Stimulated activated CD8-positive, alpha-beta memory T cell treated with anti-CD3 and anti-CD28 coated beads, Interleukin-7, amount 100 ng/mL, for 48 hours (primary cell): ENCODE measurements around the gene HMOX2.
A peak's percentile ranks its signal among the peaks of the same experiment; 100 is the strongest.

Experiments used
- DNase-seq, 2 donors: peaks; one replicate each; pipeline ENCODE4 v3.0.0-alpha.2; 2020; ENCODE audit warnings: low read depth in 1 of 2; ENCODE audit errors: extremely low read depth in 1 of 2

The HMOX2 gene

DNA sequence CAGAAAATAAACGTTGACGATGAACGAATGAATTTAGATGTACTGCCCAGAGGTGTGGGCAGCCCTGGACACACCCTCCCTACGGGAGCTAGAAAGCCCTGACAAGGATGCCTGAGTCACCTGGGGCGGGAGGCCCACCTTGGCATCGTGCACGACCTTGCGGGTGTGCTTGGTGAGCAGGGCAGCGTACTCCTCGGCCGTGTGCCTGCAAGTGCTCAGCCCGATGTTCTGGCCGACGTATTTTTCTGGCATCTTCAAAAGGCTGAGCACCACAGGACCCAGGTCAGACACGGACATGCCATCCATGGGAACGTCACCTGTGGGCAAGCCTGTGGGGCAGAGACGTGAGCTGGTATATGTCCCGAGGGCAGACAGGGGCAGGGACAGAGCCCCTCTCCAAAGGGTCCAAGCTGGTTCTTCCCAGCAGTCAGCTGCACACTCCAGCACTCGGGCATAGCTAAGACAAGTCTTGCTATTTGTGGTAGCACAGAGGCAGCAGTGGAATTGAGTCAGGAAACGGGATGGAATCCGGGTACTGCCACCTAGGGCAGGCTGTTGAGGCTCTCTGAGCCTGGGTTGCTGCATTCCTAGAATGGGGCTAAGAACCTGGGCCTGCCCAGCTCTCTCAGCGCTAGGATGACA is 12.6 kb upstream of the HMOX2 start:
- DNase-seq: no peak

DNA sequence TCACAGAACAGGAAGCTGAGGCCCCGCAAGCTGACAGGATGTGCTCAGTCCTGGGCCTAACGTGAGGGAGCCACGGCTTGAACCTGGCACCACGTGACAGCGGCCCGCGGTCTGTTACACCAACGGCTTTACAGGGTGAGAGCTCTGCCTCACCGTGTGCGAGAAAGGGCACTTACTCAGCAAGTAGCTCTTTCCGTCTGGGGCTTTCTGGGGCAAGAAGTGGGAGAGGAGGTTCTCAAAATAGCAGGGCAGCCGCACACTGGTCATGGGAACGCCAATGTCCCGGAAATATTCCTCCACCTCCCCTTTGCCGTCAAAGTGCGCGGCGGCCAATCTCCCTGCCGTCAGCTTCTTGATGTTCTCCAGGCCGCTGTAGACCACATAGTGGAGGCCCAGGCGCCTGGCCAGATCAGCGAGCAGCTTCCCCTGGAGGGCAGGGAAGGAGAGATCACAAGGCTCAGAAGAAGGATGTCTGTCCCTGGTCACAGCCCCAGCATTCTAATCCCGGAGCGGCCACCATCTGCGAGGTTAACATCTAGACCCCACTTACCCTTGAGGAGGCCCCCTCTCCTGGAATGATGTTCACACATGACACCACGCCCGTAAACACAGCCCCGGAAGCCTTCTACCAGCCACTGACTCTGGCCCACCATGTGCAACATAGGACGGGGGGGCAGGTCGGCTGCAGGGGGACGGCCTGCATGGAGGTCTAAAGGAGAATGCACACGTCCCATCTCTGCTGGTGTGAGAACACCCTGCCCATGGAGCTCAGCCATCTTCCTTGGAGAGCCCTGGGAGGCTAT is 10.0 kb upstream of the HMOX2 start:
- DNase-seq: peak; percentile 50 to 51

DNA sequence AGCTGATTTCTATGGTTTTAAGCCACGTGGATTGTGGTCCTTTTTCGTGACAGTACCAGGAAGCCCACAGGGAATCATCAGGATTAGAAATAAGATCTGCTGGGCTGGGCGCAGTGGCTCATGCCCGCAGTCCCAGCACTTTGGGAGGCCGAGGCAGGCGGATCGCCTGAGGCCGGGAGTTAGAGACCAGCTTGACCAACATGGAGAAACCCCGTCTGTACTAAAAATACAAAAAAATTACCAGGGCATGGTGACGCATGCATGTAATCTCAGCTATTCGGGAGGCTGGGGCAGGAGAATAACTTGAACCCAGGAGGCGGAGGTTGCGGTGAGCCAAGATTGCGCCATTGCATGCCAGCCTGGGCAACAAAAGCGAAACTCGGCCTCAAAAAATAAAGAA is 8.3 kb upstream of the HMOX2 start:
- DNase-seq: no peak

DNA sequence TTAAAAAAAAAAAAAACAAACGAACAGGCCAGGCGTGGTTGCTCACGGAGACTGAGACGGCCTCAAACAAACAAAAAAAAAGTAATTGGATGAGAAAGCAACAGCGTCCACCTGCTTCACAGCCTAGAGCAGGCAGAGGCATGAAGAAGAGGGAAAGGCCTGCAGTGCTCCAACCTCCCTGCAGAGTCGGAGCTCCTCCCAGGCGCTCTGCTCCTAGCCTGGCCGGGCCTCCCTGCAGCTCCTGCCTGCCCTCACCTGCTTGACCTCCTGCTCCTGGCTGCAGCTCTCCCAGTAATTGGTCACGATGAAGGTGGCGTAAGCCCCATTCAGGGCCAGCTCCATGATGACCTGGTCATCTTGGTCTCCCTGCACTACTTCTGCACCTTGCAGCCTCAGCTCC is 7.2 kb upstream of the HMOX2 start:
- no peak for DNase-seq

DNA sequence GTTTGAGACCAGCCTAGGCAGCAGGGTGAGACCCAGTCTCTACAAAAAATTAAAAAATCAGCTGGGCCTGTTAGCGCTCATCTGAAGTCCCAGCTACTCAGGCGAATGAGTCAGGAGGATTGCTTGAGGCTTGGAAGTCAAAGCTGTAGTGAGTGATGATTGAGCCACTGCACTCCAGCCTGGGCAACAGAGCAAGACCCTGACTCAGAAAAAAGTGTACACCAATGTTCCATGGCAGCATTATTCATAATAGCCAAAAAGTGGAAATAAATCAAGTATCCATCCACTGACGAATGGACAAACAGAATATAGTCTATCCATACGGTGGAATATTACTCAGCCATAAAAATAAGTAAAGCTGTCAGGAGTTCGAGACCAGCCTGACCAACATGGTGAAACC is 4.3 kb upstream of the HMOX2 start:
- no peak for DNase-seq

DNA sequence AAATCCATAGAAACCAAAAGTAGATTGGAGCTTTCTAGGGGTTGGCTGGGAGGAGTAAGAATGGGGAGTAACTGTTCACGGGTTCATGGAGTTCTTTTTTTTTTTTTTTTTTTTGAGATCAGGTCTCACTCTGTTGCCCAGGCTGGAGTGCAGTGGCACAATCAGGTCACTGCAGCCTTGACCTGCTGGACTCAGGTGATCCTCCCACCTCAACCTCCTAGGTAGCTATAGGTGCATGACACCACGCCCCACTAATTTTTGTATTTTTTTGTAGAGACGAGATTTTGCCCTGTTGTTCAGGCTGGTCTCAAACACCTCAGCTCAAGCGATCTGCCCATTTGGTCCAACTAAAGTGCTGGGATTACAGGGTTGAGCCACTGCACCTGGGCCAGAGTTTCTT is 3.3 kb upstream of the HMOX2 start:
- DNase-seq: no peak

DNA sequence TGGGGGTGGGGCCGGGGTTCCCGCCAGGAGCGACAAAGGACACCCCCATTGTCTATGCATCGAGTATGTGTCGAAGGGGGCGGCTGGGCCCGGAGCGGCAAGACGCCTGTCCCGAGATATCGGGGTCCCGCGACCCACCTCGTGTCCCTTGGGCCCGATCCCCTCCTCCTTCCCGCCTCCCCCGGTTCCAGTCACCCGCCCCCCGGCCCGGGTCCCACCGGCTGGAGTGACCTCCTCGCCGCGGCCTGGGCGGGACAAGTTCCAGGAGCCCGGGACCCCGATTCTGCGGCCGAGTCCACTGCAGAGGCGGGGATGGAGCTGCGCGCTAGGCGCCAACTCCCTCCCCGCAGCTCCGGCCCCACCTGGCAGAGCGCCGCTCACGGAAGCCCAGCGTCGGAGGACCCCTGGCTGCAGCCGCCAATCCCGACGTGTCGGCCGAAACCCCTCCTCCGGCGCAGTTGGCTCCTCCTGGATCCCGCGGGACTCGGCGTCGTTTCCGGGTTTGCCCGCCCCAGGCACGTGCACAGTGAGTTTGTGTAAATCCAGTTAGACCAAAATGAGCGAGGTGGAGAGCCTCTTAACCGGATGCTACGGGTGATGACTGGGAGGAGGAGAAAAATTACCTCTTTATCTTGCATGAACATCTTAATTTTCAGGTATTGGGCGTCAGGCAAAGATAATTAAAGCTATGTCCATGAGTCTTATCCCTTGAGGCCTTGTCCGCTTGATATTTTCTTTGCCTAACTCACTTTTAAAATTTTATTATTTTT is 1.8 kb upstream of the HMOX2 start, which contains the start of gene NMRAL1:
TSS of gene NMRAL1 (minus strand) at position 434 of the 770 bp plus-strand sequence. CDS start 493 bp downstream, outside the sequence.
- DNase-seq: peak; percentile 83 to 93

DNA sequence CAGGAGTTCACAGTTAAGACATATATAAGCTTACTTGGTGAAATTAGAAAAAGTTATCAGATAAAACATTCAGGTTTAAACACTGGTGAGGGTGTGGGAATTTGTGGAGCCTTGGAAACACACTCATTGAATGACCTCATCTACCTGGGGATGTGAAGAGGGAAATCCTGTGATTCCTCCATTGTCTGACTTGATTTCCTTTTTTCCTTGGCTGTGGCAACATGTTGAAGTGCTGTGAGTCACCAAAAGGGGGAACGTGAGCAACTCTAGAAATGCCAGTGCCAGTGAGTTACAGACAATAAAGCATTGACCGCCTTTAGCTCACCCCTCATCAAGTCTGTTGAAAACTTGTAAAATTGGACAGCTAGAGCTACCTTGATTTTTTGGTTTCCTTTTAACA is 1.8 kb downstream of the HMOX2 start:
- DNase-seq: no peak

DNA sequence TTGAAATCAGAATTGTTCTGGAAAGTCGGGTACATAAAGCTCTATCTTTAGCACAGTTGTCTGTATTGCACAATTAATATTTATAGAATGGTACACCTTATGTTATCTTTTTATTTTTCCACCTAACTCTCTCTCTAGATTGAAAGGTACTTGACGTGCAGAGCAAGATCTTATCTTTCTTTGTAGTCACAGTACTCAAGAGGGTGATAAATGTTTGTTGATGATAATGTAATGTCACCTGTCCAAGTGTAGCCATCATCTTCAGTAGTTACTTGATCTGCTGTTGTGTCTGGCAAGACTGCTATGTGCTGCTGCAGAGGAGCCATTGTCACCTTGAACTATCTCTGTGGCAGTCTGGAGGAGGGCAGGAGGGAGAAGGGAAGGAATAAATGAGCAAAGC is 5.3 kb downstream of the HMOX2 start:
- DNase-seq: no peak

DNA sequence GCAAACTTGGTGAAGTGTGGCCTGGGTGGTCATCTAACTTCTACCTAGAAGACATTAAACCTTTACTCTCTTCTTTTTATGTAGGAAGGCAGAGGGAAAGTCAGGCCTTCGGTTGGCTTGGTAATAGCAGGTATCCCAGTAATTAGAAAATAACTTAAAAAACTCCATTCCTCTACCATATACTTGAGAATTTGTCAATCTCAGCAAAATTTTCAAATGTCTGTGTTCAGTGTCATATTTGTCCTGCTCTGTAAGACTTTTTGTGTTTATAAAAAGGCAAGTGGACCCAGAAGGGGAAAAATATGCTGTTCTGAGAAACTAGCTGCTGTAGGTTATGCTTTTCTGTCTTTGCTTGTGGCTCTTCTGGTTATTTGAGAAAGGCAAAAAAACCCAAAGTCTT is 5.8 kb downstream of the HMOX2 start:
- DNase-seq: no peak

DNA sequence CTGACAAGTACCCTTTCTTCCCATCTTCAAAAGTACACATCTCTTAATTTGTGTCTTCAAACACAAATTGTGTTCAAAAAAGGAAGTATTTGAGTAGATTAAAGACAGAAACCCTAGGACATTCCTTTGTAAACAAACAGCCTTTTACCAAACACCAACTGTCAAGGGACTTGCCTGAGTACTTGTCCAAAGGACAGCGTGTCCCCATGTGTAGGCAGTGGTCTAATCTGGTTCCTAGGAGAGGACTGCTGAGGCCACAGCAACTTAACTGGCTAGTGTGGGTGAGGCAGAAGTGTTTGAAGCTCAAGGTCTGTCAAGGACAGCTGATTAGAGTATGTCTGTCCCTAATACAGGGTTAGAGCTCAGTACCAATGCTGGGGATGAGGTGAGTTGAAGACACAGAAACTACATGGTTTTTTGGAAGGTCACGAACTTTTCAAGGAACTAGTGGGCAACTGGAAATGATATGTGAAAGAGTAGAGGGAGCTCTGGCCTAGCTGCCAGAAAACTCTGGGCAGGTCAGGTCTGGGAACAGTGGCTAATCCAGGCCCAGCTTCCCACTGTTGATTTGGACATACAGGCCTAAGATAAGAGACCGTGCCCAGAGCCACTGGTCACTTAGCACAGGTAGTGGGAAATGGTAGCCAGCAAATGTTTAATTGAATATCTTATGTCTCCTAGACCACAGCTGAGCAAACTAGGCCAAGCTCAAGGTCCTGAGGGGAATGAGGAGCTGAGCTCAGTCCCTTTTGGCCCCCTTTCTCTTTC is 10.1 kb downstream of the HMOX2 start:
- DNase-seq: no peak

DNA sequence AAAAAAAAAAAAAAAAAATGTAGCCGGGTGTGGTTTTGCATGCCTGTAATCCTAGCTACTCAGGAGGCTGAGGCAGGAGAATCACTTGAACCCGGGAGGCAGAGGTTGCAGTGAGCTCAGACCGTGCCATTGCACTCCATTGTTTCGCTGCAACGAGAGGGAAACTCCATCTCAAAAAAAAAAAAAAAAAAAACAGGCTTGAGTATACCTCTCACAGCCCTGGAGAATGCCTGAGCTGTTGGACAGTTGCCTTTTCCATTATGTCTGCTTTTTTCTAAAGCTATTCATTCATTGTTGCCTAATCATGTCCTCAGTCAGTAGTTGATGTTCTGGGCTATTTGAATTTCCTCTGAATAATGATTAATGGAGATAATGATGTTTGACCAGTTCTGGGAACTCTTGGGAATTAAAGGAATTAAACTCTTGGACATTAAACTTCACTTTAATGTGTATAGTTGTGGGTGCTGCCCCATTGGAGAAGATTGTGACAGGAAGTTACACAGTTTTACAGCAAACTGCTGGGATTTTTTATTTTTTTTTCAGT is 11.8 kb downstream of the HMOX2 start:
- no peak for DNase-seq

DNA sequence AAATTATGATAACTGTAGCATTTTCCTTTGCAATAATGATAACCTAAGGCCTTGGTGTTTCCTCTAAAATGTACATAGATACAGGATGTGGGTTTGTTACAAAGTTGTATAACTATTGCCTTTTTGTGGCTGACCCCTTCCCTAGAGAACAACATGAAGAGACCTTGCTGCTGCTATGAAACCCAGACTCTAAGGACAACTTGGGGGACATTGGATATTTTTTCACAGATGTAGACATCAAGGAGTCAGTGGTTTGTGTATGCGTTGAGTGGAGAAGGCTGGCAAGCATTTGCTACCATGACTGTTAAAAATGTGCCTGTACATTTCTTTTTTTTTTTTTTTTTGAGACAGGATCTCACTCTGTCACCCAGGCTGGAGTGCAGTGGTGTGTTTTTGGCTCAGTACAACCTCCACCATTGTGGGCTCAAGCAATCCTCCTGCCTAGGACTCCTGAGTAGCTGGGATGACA is 12.3 kb downstream of the HMOX2 start:
- DNase-seq: no peak

DNA sequence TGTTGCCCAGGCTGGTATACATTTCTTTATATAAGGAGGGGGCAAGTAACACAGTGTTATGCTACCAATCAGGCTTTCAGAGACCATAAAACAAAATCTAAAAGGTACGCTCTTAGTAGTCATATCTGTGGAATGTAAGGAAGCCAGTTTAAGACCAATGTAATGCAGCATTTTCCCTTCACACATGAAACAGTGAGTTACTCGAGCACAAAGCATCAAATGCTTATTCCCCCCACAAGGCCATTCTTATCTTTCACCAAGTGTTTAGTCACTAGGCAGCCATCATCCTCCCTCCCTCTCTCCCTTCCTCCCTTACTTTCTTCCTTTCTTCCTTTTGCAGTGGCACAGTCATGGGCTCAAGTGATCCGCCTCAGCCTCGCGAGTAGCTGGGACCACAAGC is 12.8 kb downstream of the HMOX2 start:
- no peak for DNase-seq

DNA sequence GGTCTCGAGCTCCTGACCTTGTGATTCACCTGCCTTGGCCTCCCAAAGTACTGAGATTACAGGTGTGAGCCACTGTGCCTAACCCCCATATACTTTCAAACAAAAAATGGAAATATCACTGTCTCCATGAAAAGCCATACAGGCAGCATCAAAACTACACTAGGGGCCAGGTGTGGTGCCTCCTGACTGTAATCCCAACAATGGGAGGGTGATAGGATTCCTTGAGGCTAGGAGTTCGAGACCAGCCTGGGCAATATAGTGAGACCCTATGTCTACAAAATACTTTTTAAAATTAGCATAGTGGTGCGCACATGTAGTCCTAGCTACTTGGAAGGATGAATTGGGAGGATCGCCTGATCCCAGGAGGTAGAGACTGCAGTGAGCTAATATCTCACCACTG is 15.7 kb downstream of the HMOX2 start:
- DNase-seq: no peak

DNA sequence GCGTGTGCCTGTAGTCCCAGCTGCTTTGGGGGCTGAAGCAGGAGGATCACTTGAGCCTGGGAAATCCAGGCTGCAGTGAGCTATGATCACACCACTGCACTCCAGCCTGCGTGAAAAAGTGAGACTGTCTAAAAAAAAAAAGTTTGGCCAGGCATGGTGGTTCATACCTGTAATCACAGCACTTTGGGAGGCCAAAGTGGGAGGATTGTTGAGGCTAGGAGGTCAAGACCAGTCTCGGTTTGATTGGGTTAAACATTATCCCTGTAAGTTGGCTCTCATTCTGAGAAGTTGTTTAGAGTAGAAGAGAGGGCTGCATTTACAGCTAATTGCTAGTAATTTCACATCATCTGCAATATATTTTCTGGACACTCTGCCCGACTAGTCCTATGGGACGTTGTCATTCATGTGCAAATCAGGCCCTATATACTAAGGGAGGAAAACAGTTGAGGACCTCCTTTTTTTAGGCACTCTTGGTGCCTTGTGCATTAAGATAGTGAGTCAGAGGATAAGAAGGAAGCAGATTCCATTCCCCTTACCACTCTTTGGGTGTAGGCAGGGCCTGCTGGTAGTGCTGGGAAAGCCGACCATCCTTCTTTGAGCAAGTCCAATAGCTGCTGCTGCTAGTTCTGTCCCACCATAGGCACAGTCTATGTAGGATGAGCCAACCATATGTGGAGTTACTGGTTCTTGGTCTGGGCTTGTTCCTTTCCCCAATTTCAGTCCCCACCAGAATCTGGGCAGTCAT is 18.7 kb downstream of the HMOX2 start:
- DNase-seq: no peak

DNA sequence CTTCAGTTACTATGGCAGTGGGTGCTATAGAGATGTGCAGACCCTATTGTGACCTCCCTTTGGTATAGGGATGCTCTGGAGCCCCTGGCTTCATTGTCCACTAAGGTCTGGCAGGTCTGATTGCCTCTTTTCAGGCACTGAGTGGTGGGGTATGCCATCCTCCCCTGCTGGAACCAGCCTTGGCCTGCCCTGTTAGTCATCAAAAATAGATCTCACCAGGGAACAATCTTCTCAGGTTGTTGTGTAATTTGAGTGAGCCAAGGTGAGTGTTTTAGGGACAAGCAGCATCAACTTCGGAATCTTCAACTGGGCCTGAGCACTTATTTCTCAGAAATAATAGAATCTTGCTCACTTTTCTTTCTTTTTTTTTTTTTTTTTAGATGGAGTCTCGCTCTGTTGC is 19.6 kb downstream of the HMOX2 start:
- no peak for DNase-seq

DNA sequence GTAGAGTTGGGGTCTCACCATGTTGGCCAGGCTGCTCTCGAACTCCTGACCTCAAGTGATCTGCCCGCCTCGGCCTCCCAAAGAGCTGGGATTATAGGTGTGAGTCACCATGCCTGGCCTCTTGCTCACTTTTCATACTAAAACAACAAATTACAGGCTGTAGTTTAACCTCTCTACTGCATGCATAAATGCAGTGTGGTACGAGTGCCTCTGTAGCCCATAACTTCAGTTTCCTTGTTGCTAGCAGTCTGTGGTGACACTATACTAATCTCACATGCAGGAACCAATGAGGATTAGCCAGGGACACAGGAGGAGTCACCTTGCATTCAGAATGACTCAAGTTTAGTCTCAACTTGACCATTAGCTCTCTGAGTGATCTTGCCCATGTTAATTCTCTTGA is 20.1 kb downstream of the HMOX2 start:
- DNase-seq: no peak

DNA sequence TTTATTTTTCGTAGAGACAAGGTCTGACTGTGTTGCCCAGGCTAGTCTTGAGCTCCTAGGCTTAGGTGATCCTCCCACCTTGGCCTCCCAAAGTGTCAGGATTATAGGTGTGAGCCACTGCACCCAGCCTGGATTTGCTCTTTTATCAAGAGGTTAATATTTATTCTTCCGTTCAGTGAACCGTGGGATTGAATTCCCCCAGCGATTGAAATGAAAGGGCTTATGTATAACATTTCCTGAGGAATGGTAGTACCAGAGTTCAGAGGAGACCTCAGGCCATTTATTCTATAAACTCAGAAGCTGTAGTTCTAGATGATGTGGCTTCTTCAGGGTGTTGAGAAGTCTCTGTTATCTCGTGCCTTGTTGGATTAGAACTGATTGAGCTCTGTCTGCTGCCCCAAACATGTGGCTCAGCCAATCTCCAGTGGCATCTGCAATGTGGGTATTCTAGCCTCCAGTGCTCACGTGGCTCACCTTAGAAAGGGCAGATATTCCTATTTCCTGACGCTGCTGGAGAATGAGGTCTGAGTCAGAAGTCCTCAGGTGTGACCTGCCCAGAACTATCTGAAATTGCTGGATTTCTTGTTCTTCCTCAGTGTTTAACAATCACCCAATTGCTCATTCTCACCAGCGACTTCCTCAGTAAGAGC is 22.5 kb downstream of the HMOX2 start:
- no peak for DNase-seq

DNA sequence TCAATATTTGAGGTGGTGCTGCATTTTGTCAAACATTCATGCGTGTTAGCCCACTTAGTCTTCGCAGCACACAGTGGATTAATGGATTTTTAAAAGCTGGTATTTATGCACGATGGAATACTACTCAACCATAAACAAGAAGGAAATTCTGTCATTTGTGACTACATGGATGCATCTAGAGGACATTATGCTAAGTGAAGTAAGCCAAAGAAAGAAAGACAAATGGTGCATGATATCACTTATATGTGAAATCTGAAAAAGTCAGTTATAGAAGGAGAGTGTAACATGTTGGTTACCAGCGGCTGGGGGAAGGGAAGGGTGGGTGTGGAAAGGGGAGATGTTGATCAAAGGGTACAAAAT is 23.0 kb downstream of the HMOX2 start:
- no peak for DNase-seq
